Astrocyte (in vitro differentiated cells and primary cell): ENCODE measurements around the gene HMGCL. TPM values are rescaled to one million over a fixed set of nuclear protein-coding genes. Genes with fewer than 3 reads are reported as not detected.

Source experiments
- DNase-seq: peaks from one replicate; pipeline ENCODE4 v3.0.0-alpha.2; 2010; ENCODE audit warnings: low read depth
- FAIRE-seq: peaks from 2 replicates; lab custom pipeline; 2011; peaks lifted over from hg19 to GRCh38; lab: Jason Lieb, UNC
- H2AFZ ChIP-seq: 2 replicates; pipeline ENCODE4 v1.6.0; 2012; ENCODE audit warnings: low read depth, low read length, inconsistent platforms
- H3K27ac ChIP-seq: 2 replicates; pipeline ENCODE4 v1.5.1; 2011; ENCODE audit warnings: low read depth, low read length, inconsistent platforms
- H3K27me3 ChIP-seq: 2 replicates; pipeline ENCODE4 v1.6.0; 2011; ENCODE audit warnings: low read length, inconsistent platforms; ENCODE audit not compliant: insufficient read depth
- H3K36me3 ChIP-seq: 2 replicates; pipeline ENCODE4 v1.5.1; 2011; ENCODE audit warnings: low read length, inconsistent platforms; ENCODE audit not compliant: insufficient read depth
- H3K4me1 ChIP-seq: 2 replicates; pipeline ENCODE4 v1.5.1; 2011; ENCODE audit warnings: low read length, inconsistent platforms; ENCODE audit not compliant: insufficient read depth
- H3K4me2 ChIP-seq: 2 replicates; pipeline ENCODE4 v1.6.0; 2012; ENCODE audit warnings: low read length, inconsistent platforms
- H3K4me3 ChIP-seq: 2 replicates; pipeline ENCODE4 v1.5.1; 2011; ENCODE audit warnings: low read depth, mild to moderate bottlenecking, low read length, inconsistent platforms; ENCODE audit not compliant: insufficient read depth
- H3K79me2 ChIP-seq: 2 replicates; pipeline ENCODE4 v1.6.0; 2012; ENCODE audit warnings: mild to moderate bottlenecking, low read length, inconsistent platforms; ENCODE audit not compliant: insufficient read depth
- H3K9ac ChIP-seq: 2 replicates; pipeline ENCODE4 v1.6.0; 2012; ENCODE audit warnings: mild to moderate bottlenecking, low read length, inconsistent platforms
- H3K9me3 ChIP-seq: 2 replicates; pipeline ENCODE4 v1.5.1; 2012; ENCODE audit warnings: low read depth, mild to moderate bottlenecking, low read length, inconsistent platforms; ENCODE audit not compliant: insufficient read depth
- H4K20me1 ChIP-seq: 2 replicates; pipeline ENCODE4 v1.6.0; 2012; ENCODE audit warnings: low read length, inconsistent platforms; ENCODE audit not compliant: insufficient read depth
- H3K27ac Mint-ChIP-seq: one replicate; pipeline ENCODE4 v1.8.0; 2021; ENCODE audit warnings: mild to moderate bottlenecking, mixed read lengths; ENCODE audit not compliant: unreplicated experiment
- H3K27me3 Mint-ChIP-seq: one replicate; pipeline ENCODE4 v1.8.0; 2021; ENCODE audit warnings: low read depth, mixed read lengths; ENCODE audit not compliant: unreplicated experiment
- H3K36me3 Mint-ChIP-seq: one replicate; pipeline ENCODE4 v1.8.0; 2021; ENCODE audit warnings: low read depth, mixed read lengths; ENCODE audit not compliant: unreplicated experiment
- H3K4me1 Mint-ChIP-seq: one replicate; pipeline ENCODE4 v1.8.0; 2021; ENCODE audit warnings: low read depth, mixed read lengths; ENCODE audit not compliant: unreplicated experiment
- H3K4me3 Mint-ChIP-seq: one replicate; pipeline ENCODE4 v1.8.0; 2021; ENCODE audit warnings: mild to moderate bottlenecking, moderate library complexity, mixed read lengths; ENCODE audit not compliant: unreplicated experiment
- H3K9me3 Mint-ChIP-seq: one replicate; pipeline ENCODE4 v1.8.0; 2021; ENCODE audit warnings: mild to moderate bottlenecking, mixed read lengths; ENCODE audit not compliant: unreplicated experiment
- CTCF ChIP-seq: IDR thresholded peaks from 2 replicates; pipeline ENCODE4 v1.5.1; 2011; ENCODE audit warnings: low read depth, mild to moderate bottlenecking, inconsistent platforms, low read length, moderate library complexity; ENCODE audit not compliant: insufficient read depth
- EZH2 ChIP-seq: IDR thresholded peaks from 2 replicates; pipeline ENCODE4 v1.6.1; 2012; ENCODE audit warnings: mild to moderate bottlenecking, low read length, inconsistent platforms; ENCODE audit not compliant: insufficient read depth
- total RNA-seq: library from RNA; stranded (reverse); gene quantifications from 2 replicates; pipeline ENCODE4 v1.2.1, GENCODE V29; 2021

The HMGCL gene
- total RNA-seq, 1 donor from 2014 or later = 17.1 TPM

- peaks cover 12% of the 10 kb centered on the region for H3K79me2 ChIP-seq
- no peak for DNase-seq
- H3K36me3 Mint-ChIP-seq = peaks cover 19% of the 10 kb centered on the region
- H3K27me3 Mint-ChIP-seq = no peaks in the 10 kb centered on the region
- no peak overlapping the region for H2AFZ ChIP-seq
- no peak overlapping the region for H3K4me3 ChIP-seq
- no peak overlapping the region for H3K27ac Mint-ChIP-seq
- FAIRE-seq = no peak
- no peak for TF ChIP-seq EZH2
- TF ChIP-seq CTCF = no peak
- no peak overlapping the region for H3K4me3 Mint-ChIP-seq
- H3K4me1 ChIP-seq = peaks cover 7% of the 10 kb centered on the region
- H4K20me1 ChIP-seq = peaks cover 85% of the 10 kb centered on the region
- H3K27ac ChIP-seq = no peak overlapping the region
- H3K9me3 ChIP-seq = no peaks in the 10 kb centered on the region
- H3K9ac ChIP-seq = no peak overlapping the region
- H3K27me3 ChIP-seq = no peaks in the 10 kb centered on the region
- peaks cover 83% of the 10 kb centered on the region for H3K36me3 ChIP-seq
- H3K4me2 ChIP-seq = no peak overlapping the region
- peaks cover 21% of the 10 kb centered on the region for H3K4me1 Mint-ChIP-seq
- no peaks in the 10 kb centered on the region for H3K9me3 Mint-ChIP-seq
Observed at GRCh38 chr1:23757812-23758211, 67.4 kb downstream of the HMGCL start.

GRCh38 chr1:23756676-23757075 is 68.6 kb downstream of the HMGCL start:
- H3K4me2 ChIP-seq = no peak overlapping the region
- DNase-seq (peak; percentile 45), FAIRE-seq (no peak)
- Mint-ChIP-seq H3K27me3 (no peaks in the 10 kb centered on the region), H3K36me3 (peaks cover 22% of the 10 kb centered on the region), H3K4me3 (no peak overlapping the region), H3K4me1 (peaks cover 21% of the 10 kb centered on the region), H3K27ac (peak overlapping the region; percentile 58), H3K9me3 (no peaks in the 10 kb centered on the region)
- peaks cover 87% of the 10 kb centered on the region for H4K20me1 ChIP-seq
- H3K4me1 ChIP-seq = peaks cover 7% of the 10 kb centered on the region
- H3K27ac ChIP-seq = peak overlapping the region; percentile 14
- no peak overlapping the region for H3K4me3 ChIP-seq
- no peaks in the 10 kb centered on the region for H3K27me3 ChIP-seq
- no peak overlapping the region for H2AFZ ChIP-seq
- TF ChIP-seq EZH2 = no peak
- no peak for TF ChIP-seq CTCF
- H3K36me3 ChIP-seq = peaks cover 89% of the 10 kb centered on the region
- H3K79me2 ChIP-seq = peaks cover 21% of the 10 kb centered on the region
- no peaks in the 10 kb centered on the region for H3K9me3 ChIP-seq
- H3K9ac ChIP-seq = no peak overlapping the region

GRCh38 chr1:23752909-23753308 is 72.3 kb downstream of the HMGCL start:
- TF ChIP-seq EZH2 (no peak), CTCF (no peak)
- Histone ChIP-seq H3K9me3 (no peaks in the 10 kb centered on the region), H2AFZ (no peak overlapping the region), H3K79me2 (peaks cover 37% of the 10 kb centered on the region), H3K9ac (no peak overlapping the region), H3K4me1 (peaks cover 7% of the 10 kb centered on the region), H3K4me2 (no peak overlapping the region), H3K4me3 (no peak overlapping the region), H3K27me3 (no peaks in the 10 kb centered on the region), H3K36me3 (peaks cover 73% of the 10 kb centered on the region), H3K27ac (no peak overlapping the region), H4K20me1 (peaks cover 83% of the 10 kb centered on the region)
- FAIRE-seq (no peak), DNase-seq (no peak)
- H3K27me3 Mint-ChIP-seq = no peaks in the 10 kb centered on the region
- H3K4me1 Mint-ChIP-seq = peaks cover 20% of the 10 kb centered on the region
- no peak overlapping the region for H3K4me3 Mint-ChIP-seq
- H3K9me3 Mint-ChIP-seq = no peaks in the 10 kb centered on the region
- peaks cover 20% of the 10 kb centered on the region for H3K36me3 Mint-ChIP-seq
- H3K27ac Mint-ChIP-seq = no peak overlapping the region

Other genes with a start within 250 kb of the HMGCL start
- 737 and 804 TPM in 2 replicates for gene RPL11, start 133.6 kb downstream of the HMGCL start, total RNA-seq
- 58.1 and 62.2 TPM in 2 replicates for gene ELOA, start 82.0 kb downstream of the HMGCL start, total RNA-seq
- 33.7 and 37.3 TPM in 2 replicates for gene PITHD1, start 47.0 kb downstream of the HMGCL start, total RNA-seq
- gene LYPLA2, start 34.3 kb downstream of the HMGCL start, total RNA-seq = 79.0 and 91.7 TPM in 2 replicates
- gene GALE, start 24.7 kb downstream of the HMGCL start, total RNA-seq = 24.1 and 27.0 TPM in 2 replicates
- 9.7 and 10.4 TPM in 2 replicates for gene FUCA1, start 42.9 kb upstream of the HMGCL start, total RNA-seq
- not detected in 2 replicates for gene CNR2, start 87.9 kb upstream of the HMGCL start, total RNA-seq
- 57.8 and 83.8 TPM in 2 replicates for gene PNRC2, start 134.4 kb upstream of the HMGCL start, total RNA-seq
- 90.0 and 92.4 TPM in 2 replicates for gene SRSF10, start 154.9 kb upstream of the HMGCL start, total RNA-seq